ENCODE results near the gene ALOXE3.

ALOXE3 gene

DNA sequence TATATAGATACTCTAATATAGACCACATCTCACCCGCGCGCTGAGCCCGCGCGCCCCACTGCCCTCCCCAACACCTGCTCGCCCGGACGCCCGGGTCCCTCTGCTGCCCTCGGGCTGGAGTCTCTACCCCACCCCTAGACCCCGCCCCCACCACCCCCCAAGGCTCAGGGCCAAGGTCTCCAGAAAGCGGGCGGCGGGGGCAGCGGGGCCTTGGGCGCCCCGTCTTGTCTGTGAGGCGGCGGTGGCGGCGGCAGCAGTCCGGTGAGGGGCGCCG, 3.0 kb upstream of the ALOXE3 start:
- Histone ChIP-seq H3K27ac (ENCODE audit: poor library complexity, severe bottlenecking) (peak overlapping the region; percentile 57), H3K4me3 (ENCODE audit: severe bottlenecking) (peak overlapping the region; percentile 46), H3K4me1 (ENCODE audit: insufficient read depth, poor library complexity, severe bottlenecking) (peaks cover 5% of the 10 kb centered on the region), H3K27me3 (ENCODE audit: insufficient read depth, poor library complexity, severe bottlenecking) (no peaks in the 10 kb centered on the region), H3K9me3 (ENCODE audit: severe bottlenecking) (no peaks in the 10 kb centered on the region), H3K36me3 (ENCODE audit: low read depth) (no peaks in the 10 kb centered on the region)
- TF ChIP-seq, protein P1, sequence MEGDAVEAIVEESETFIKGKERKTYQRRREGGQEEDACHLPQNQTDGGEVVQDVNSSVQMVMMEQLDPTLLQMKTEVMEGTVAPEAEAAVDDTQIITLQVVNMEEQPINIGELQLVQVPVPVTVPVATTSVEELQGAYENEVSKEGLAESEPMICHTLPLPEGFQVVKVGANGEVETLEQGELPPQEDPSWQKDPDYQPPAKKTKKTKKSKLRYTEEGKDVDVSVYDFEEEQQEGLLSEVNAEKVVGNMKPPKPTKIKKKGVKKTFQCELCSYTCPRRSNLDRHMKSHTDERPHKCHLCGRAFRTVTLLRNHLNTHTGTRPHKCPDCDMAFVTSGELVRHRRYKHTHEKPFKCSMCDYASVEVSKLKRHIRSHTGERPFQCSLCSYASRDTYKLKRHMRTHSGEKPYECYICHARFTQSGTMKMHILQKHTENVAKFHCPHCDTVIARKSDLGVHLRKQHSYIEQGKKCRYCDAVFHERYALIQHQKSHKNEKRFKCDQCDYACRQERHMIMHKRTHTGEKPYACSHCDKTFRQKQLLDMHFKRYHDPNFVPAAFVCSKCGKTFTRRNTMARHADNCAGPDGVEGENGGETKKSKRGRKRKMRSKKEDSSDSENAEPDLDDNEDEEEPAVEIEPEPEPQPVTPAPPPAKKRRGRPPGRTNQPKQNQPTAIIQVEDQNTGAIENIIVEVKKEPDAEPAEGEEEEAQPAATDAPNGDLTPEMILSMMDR (IDR thresholded peaks at IDR 0.05; ENCODE audit: poor library complexity, severe bottlenecking): no peak
- DNase-seq (ENCODE audit: low spot score): no peak
- ATAC-seq (ENCODE audit: low read depth): no peak

DNA sequence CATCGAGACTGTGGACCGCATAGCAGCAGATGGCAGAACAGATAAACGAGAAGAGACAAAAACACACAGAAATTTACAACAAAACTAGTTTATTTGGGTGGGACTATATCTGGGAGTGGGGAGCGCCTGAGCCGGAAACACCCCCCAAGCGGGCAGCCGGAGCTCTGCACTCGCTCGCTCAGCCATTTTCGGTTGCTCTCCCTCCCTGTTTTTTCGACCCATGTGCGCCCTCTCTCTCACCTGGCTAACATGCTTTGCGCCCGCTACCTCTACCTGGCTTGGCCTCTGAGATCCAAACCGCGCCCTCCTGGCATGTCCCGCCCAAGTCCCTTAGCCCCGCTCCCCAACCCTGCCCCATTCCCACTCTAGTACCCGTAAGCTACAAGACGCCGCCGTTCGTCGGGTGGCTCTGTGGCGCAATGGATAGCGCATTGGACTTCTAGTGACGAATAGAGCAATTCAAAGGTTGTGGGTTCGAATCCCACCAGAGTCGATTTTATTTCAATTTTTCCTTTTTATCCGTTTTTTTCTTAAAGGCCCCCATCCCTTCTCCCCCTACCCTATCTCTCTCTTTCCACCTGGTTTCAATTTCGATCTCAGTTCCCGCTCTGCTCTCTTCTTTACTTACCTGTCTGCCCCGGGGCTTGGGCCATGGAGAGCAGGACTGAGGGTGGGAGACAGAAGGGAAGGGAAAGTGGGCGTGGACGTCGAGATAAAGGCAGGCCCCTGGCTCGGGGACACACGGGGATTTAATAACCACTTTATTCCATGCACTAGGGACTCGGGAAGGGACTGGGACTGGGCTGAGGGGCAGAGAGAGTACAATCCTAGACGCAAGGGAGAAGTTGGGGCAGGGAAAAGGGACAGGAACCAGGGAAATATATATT, 2.4 kb upstream of the ALOXE3 start:
- peak overlapping the region; percentile 46 for H3K4me3 ChIP-seq (ENCODE audit: severe bottlenecking)
- ATAC-seq (ENCODE audit: low read depth): peak; percentile 25

DNA sequence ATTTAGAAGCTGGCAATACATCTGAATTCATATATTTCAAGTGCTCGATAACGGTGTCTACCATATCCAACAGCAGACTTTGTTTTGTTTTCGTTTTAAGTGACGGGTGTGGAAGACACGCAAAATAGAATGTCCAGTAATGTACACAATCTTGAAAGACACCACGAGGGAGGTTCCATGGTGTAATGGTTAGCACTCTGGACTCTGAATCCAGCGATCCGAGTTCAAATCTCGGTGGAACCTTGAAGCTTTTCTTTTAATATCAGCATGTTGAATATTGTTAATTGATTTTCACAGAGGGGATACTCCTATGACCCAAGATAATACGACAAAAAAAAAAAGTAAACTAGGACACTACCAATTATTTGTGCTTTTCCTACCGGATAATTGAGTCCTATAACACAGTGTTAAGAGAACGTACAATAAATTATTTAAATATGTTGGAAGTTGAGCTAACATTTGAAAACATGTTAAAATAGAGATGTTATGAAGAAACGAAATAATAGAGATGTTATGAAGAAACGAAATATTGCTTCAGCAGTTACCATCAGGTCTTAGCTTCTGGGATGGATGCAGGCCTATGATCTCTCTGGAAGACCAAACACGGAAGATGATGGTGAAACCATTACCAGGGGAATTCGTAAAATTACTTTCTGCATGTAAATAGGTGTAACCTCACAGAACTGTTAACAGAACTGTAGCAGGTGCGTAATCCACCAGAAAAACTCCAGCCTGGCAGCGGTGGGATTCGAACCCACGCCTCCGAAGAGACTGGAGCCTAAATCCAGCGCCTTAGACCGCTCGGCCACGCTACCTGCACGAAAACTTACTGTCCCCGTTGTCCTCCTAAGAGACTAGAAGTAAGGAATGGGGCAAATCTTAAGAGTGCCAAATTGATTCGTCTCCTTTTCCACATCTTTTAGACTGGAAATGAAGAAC, 1.5 kb upstream of the ALOXE3 start:
- Histone ChIP-seq H3K4me3 (ENCODE audit: severe bottlenecking) (peak overlapping the region; percentile 46), H3K4me1 (ENCODE audit: insufficient read depth, poor library complexity, severe bottlenecking) (peaks cover 3% of the 10 kb centered on the region), H3K36me3 (ENCODE audit: low read depth) (no peaks in the 10 kb centered on the region), H3K27ac (ENCODE audit: poor library complexity, severe bottlenecking) (peak overlapping the region; percentile 91), H3K27me3 (ENCODE audit: insufficient read depth, poor library complexity, severe bottlenecking) (no peaks in the 10 kb centered on the region), H3K9me3 (ENCODE audit: severe bottlenecking) (no peaks in the 10 kb centered on the region)
- ATAC-seq (ENCODE audit: low read depth): peak; percentile 17
- TF ChIP-seq, protein P1 (IDR thresholded peaks at IDR 0.05; ENCODE audit: poor library complexity, severe bottlenecking): no peak
- DNase-seq (ENCODE audit: low spot score): no peak

More for the DNA sequence above, 2.4 kb upstream of the ALOXE3 start:
- no peaks in the 10 kb centered on the region for H3K9me3 ChIP-seq (ENCODE audit: severe bottlenecking)
- no peaks in the 10 kb centered on the region for H3K27me3 ChIP-seq (ENCODE audit: insufficient read depth, poor library complexity, severe bottlenecking)
- H3K27ac ChIP-seq (ENCODE audit: poor library complexity, severe bottlenecking): peak overlapping the region; percentile 57
- H3K4me1 ChIP-seq (ENCODE audit: insufficient read depth, poor library complexity, severe bottlenecking): peaks cover 5% of the 10 kb centered on the region
- no peaks in the 10 kb centered on the region for H3K36me3 ChIP-seq (ENCODE audit: low read depth)
- TF ChIP-seq, protein P1 (IDR thresholded peaks at IDR 0.05; ENCODE audit: poor library complexity, severe bottlenecking): peak; percentile 13
- peak; percentile 94 for DNase-seq (ENCODE audit: low spot score)

DNA sequence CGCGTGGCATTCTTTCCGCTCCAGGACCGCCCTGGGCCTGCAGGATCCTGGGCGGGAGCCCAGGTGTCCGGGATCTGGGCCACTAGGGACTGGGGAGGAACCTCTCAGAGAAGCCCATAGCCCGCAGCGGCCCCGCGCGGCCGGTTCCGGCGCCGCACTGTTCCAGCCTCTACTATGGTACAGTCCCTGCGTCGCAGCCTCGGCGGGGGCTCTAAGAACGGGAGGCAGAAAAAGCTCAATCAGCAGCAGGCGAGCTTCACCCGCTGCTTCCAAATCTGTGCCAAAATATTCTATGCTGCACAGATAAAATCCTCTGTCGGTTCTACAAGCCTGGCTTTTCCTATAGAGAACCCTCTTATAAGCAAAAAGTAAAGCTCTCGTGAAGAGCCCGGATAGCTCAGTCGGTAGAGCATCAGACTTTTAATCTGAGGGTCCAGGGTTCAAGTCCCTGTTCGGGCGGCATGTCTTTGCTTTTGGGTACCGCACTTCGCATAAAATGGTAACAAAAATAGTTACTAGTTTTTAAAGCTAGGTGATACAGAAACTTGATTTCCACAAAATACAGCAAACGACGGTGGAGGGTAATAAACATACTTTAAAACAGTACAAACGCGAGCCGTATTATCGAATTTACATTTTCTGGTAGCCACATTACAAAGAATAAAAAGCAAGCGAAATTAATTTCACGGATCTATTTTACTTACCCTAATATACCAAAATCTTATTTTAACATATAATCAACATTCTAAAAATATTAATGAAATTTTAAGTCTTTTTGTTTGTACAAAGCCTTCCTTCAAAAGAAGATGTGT, 661 bp upstream of the ALOXE3 start:
- Histone ChIP-seq H3K4me3 (ENCODE audit: severe bottlenecking) (peak overlapping the region; percentile 46), H3K27me3 (ENCODE audit: insufficient read depth, poor library complexity, severe bottlenecking) (no peaks in the 10 kb centered on the region), H3K27ac (ENCODE audit: poor library complexity, severe bottlenecking) (peak overlapping the region; percentile 91), H3K4me1 (ENCODE audit: insufficient read depth, poor library complexity, severe bottlenecking) (no peaks in the 10 kb centered on the region), H3K36me3 (ENCODE audit: low read depth) (no peaks in the 10 kb centered on the region), H3K9me3 (ENCODE audit: severe bottlenecking) (no peaks in the 10 kb centered on the region)
- peak; percentile 37 for ATAC-seq (ENCODE audit: low read depth)
- DNase-seq (ENCODE audit: low spot score): no peak
- TF ChIP-seq, protein P1 (IDR thresholded peaks at IDR 0.05; ENCODE audit: poor library complexity, severe bottlenecking): peak; percentile 92

Data from RWPE2 (cell line).